Hepatocyte (in vitro differentiated cells): Measurements from ENCODE around the gene ECHS1.

Experiments used
- EZH2 ChIP-seq: fragments of 200-600 bp; sonication (generic); IDR thresholded peaks from 2 replicates; pipeline ENCODE4 v1.6.1; 2016; ENCODE audit warnings: antibody characterized with exemption, mild to moderate bottlenecking, borderline replicate concordance
- EZH2phosphoT487 ChIP-seq: fragments of 200-600 bp; sonication (generic); IDR thresholded peaks from one replicate; pipeline ENCODE4 v1.6.1; 2018; ENCODE audit warnings: antibody characterized with exemption, mild to moderate bottlenecking, low read depth, moderate library complexity; ENCODE audit not compliant: unreplicated experiment, severe bottlenecking
- TF ChIP-seq, protein P1 (sequence below): fragments of 200-600 bp; sonication (generic); IDR thresholded peaks from 2 replicates; pipeline ENCODE4 v1.5.1; 2016; ENCODE audit warnings: antibody characterized with exemption, mild to moderate bottlenecking; ENCODE audit not compliant: poor library complexity

- TF ChIP-seq EZH2 (no peak), EZH2phosphoT487 (no peak)
- TF ChIP-seq, protein P1, sequence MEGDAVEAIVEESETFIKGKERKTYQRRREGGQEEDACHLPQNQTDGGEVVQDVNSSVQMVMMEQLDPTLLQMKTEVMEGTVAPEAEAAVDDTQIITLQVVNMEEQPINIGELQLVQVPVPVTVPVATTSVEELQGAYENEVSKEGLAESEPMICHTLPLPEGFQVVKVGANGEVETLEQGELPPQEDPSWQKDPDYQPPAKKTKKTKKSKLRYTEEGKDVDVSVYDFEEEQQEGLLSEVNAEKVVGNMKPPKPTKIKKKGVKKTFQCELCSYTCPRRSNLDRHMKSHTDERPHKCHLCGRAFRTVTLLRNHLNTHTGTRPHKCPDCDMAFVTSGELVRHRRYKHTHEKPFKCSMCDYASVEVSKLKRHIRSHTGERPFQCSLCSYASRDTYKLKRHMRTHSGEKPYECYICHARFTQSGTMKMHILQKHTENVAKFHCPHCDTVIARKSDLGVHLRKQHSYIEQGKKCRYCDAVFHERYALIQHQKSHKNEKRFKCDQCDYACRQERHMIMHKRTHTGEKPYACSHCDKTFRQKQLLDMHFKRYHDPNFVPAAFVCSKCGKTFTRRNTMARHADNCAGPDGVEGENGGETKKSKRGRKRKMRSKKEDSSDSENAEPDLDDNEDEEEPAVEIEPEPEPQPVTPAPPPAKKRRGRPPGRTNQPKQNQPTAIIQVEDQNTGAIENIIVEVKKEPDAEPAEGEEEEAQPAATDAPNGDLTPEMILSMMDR: no peak
Measured at GRCh38 chr10:133384071-133384470, 10.9 kb upstream of the ECHS1 start.
